ENCODE data around the gene TSPAN17. TPM values are rescaled to one million over a fixed set of nuclear protein-coding genes. Genes with fewer than 3 reads are reported as not detected.

The TSPAN17 gene
- total and polyA plus RNA-seq, 9 of the 15 experiments (the other 6 are each of a cell fraction or from before 2014, with no cell fraction given): 0.73 to 58.3 (median 34.5) TPM

DNA sequence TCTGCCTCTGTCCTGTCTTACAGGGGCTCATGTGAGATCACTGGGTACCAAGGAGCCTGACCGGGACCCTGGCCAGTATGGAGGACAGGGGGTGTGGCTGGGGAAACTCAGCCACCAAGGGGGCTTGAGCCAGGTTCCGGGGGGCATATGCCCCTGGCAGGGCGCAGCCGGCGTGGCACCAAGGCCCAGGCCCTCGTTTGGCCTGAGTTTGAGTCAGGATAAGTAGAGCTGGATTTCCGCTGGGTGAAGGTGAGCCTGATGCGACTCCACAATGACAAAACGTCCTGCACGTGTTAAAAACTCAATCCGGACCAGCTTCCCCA lies 616 bp upstream of the TSPAN17 start:
- in situ Hi-C loops (cut with MboI): no loop called here
- H3K9ac ChIP-seq (ENCODE audit: insufficient read depth in 1 of 2, low read depth in 2 of 2, low read length in 2 of 2): peak overlapping the region; percentile 51 to 88
- TF ChIP-seq ZNF133 (CRISPR knock-in tag; IDR thresholded peaks at IDR 0.05) (0 out of 2 replicates have a peak, but pooled peaks have one; percentile 19), ZNF197 (CRISPR knock-in tag; IDR thresholded peaks at IDR 0.05; ENCODE audit: low read depth) (no peak), ZNF561 (CRISPR knock-in tag; conservative IDR thresholded peaks at IDR 0.05) (no peak), HDAC6 (IDR thresholded peaks at IDR 0.05; ENCODE audit: low read depth, low read length) (no peak), VEZF1 (CRISPR knock-in tag; IDR thresholded peaks at IDR 0.05) (no peak), TAF7 (tag; IDR thresholded peaks at IDR 0.05) (0 out of 2 replicates have a peak, but pooled peaks have one; percentile 22), ILK (tag; IDR thresholded peaks at IDR 0.05; ENCODE audit: borderline replicate concordance, low read depth) (no peak), ZNF445 (CRISPR knock-in tag; IDR thresholded peaks at IDR 0.05; ENCODE audit: low read depth) (no peak)
- TF ChIP-seq, protein P1, sequence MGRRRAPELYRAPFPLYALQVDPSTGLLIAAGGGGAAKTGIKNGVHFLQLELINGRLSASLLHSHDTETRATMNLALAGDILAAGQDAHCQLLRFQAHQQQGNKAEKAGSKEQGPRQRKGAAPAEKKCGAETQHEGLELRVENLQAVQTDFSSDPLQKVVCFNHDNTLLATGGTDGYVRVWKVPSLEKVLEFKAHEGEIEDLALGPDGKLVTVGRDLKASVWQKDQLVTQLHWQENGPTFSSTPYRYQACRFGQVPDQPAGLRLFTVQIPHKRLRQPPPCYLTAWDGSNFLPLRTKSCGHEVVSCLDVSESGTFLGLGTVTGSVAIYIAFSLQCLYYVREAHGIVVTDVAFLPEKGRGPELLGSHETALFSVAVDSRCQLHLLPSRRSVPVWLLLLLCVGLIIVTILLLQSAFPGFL (CRISPR knock-in tag; IDR thresholded peaks at IDR 0.05): no peak
- TF ChIP-seq, protein P2, sequence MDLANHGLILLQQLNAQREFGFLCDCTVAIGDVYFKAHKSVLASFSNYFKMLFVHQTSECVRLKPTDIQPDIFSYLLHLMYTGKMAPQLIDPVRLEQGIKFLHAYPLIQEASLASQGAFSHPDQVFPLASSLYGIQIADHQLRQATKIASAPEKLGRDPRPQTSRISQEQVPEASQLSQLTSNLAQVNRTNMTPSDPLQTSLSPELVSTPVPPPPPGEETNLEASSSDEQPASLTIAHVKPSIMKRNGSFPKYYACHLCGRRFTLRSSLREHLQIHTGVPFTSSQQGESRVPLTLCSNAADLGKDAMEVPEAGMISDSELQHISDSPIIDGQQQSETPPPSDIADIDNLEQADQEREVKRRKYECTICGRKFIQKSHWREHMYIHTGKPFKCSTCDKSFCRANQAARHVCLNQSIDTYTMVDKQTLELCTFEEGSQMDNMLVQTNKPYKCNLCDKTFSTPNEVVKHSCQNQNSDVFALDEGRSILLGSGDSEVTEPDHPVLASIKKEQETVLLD (IDR thresholded peaks at IDR 0.05): 0 out of 2 replicates have a peak, but pooled peaks have one; percentile 16
- TF ChIP-seq, protein P3, sequence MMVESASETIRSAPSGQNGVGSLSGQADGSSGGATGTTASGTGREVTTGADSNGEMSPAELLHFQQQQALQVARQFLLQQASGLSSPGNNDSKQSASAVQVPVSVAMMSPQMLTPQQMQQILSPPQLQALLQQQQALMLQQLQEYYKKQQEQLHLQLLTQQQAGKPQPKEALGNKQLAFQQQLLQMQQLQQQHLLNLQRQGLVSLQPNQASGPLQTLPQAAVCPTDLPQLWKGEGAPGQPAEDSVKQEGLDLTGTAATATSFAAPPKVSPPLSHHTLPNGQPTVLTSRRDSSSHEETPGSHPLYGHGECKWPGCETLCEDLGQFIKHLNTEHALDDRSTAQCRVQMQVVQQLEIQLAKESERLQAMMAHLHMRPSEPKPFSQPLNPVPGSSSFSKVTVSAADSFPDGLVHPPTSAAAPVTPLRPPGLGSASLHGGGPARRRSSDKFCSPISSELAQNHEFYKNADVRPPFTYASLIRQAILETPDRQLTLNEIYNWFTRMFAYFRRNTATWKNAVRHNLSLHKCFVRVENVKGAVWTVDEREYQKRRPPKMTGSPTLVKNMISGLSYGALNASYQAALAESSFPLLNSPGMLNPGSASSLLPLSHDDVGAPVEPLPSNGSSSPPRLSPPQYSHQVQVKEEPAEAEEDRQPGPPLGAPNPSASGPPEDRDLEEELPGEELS (CRISPR knock-in tag; IDR thresholded peaks at IDR 0.05; ENCODE audit: borderline replicate concordance): no peak
- TF ChIP-seq, protein P4, sequence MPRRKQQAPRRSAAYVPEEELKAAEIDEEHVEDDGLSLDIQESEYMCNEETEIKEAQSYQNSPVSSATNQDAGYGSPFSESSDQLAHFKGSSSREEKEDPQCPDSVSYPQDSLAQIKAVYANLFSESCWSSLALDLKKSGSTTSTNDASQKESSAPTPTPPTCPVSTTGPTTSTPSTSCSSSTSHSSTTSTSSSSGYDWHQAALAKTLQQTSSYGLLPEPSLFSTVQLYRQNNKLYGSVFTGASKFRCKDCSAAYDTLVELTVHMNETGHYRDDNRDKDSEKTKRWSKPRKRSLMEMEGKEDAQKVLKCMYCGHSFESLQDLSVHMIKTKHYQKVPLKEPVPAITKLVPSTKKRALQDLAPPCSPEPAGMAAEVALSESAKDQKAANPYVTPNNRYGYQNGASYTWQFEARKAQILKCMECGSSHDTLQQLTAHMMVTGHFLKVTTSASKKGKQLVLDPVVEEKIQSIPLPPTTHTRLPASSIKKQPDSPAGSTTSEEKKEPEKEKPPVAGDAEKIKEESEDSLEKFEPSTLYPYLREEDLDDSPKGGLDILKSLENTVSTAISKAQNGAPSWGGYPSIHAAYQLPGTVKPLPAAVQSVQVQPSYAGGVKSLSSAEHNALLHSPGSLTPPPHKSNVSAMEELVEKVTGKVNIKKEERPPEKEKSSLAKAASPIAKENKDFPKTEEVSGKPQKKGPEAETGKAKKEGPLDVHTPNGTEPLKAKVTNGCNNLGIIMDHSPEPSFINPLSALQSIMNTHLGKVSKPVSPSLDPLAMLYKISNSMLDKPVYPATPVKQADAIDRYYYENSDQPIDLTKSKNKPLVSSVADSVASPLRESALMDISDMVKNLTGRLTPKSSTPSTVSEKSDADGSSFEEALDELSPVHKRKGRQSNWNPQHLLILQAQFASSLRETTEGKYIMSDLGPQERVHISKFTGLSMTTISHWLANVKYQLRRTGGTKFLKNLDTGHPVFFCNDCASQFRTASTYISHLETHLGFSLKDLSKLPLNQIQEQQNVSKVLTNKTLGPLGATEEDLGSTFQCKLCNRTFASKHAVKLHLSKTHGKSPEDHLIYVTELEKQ (CRISPR knock-in tag; IDR thresholded peaks at IDR 0.05): no peak

More for the DNA sequence above, 616 bp upstream of the TSPAN17 start:
- no peak for FAIRE-seq
- peak overlapping the region; percentile 31 for H3K4me3 ChIP-seq
- ATAC-seq: no peak; the same call in 2 of the 3 replicates
- intact Hi-C loops (cut with micrococcal nuclease): loop anchor here (10.0 kb wide), 1 partner anchor 72 kb away; no protein-coding TSS in a partner anchor
- H3K4me2 ChIP-seq (ENCODE audit: insufficient read depth, low read length): peak overlapping the region; percentile 85
- peaks cover 19% of the 10 kb centered on the region for H4K20me1 ChIP-seq (replicated peaks; ENCODE audit: control insufficient read depth, insufficient read depth, low read length)
- peaks cover 1% of the 10 kb centered on the region; the same call in 1 of the 3 replicates for H3K36me3 ChIP-seq (ENCODE audit: control insufficient read depth, insufficient read depth, low read length)
- DNase-seq (ENCODE audit: extremely low read depth in 1 of 4, low spot score in 3 of 4): peak in 1 of 4 experiments; percentile 21
- TSS peak; percentile 81 for BruUV-seq (replicated peaks)
- H2AFZ ChIP-seq (ENCODE audit: low read depth, low read length): peak overlapping the region; percentile 97
- no peaks in the 10 kb centered on the region for H3K27me3 ChIP-seq (ENCODE audit: control insufficient read depth in 2 of 2, insufficient read depth in 2 of 2, low read length in 2 of 2)
- CTCF ChIA-PET (ENCODE audit: low intra/inter-chr PET ratio): no interaction called here
- POLR2A ChIA-PET: interaction anchor here (0.6 to 2.1 kb wide), 4 partner anchors 11 to 710 kb away, joined by 3 to 10 read pairs (median 5); no protein-coding TSS in a partner anchor
- H3K4me1 ChIP-seq (replicated peaks in 1 of 2; ENCODE audit: control insufficient read depth in 2 of 2, insufficient read depth in 2 of 2, low read length in 2 of 2): peaks cover 50 to 85% of the 10 kb centered on the region in 2 experiments
- H3K9me1 ChIP-seq (ENCODE audit: control insufficient read depth, insufficient read depth, low read length): peaks cover 10% of the 10 kb centered on the region
- WGBS (ENCODE audit: insufficient coverage, low coverage, missing lambda C conversion rate): 21% methylated on average over 11 of the region's 11 CpGs
- H3K27ac ChIP-seq (ENCODE audit: extremely low read depth, low read depth, low read length): peak overlapping the region; percentile 36; the same call in 2 of the 3 replicates
- peaks cover 41% of the 10 kb centered on the region for H3K79me2 ChIP-seq (ENCODE audit: control insufficient read depth, insufficient read depth, low read length)
- H3K9me3 ChIP-seq (replicated peaks; ENCODE audit: control insufficient read depth, insufficient read depth, low read depth, low read length): no peaks in the 10 kb centered on the region
